Right renal cortex interstitium (tissue), 3 donors: ENCODE measurements around the gene RAMP3. TPM values are rescaled to one million over a fixed set of nuclear protein-coding genes. Genes with fewer than 3 reads are reported as not detected.

Experiments used
- DNase-seq, 3 donors: peaks; one replicate each; pipeline ENCODE4 v3.0.0-alpha.2; 2013; ENCODE audit warnings: low read depth in 3 of 3, low spot score in 2 of 3
- polyA plus RNA-seq, 3 donors: library from polyadenylated mRNA; unstranded; fragments of 120-200 nt; gene quantifications; one replicate each; pipeline ENCODE4 v1.2.1, GENCODE V29; 2013; ENCODE audit not compliant: insufficient read length in 3 of 3

RAMP3 gene
- polyA plus RNA-seq, 3 donors: 10.0 to 13.9 (median 10.4) TPM

GRCh38 chr7:45216622-45217165 lies 59.1 kb downstream of the RAMP3 start:
- no peak for DNase-seq

- no peak for DNase-seq
Measured at GRCh38 chr7:45217358-45217757, 59.8 kb downstream of the RAMP3 start.

- no peak for DNase-seq
Measured at GRCh38 chr7:45219130-45219529, 61.5 kb downstream of the RAMP3 start.

GRCh38 chr7:45219801-45220435 lies 62.3 kb downstream of the RAMP3 start:
- DNase-seq: no peak

- no peak for DNase-seq
Measured at GRCh38 chr7:45220846-45221618, 63.4 kb downstream of the RAMP3 start.

GRCh38 chr7:45221896-45222604 lies 64.5 kb downstream of the RAMP3 start:
- no peak for DNase-seq

GRCh38 chr7:45223078-45223477 lies 65.5 kb downstream of the RAMP3 start:
- no peak for DNase-seq

GRCh38 chr7:45223728-45224630 lies 66.4 kb downstream of the RAMP3 start:
- DNase-seq: no peak

GRCh38 chr7:45224832-45225231 lies 67.2 kb downstream of the RAMP3 start:
- no peak for DNase-seq

- DNase-seq: no peak
Measured at GRCh38 chr7:45225311-45225947, 67.8 kb downstream of the RAMP3 start.

- no peak for DNase-seq
Measured at GRCh38 chr7:45225948-45226335, 68.4 kb downstream of the RAMP3 start.

- no peak for DNase-seq
Measured at GRCh38 chr7:45229156-45229920, 71.7 kb downstream of the RAMP3 start.

- no peak for DNase-seq
Measured at GRCh38 chr7:45230083-45230482, 72.5 kb downstream of the RAMP3 start.

GRCh38 chr7:45230611-45231165 lies 73.1 kb downstream of the RAMP3 start:
- no peak for DNase-seq

- DNase-seq: no peak
Measured at GRCh38 chr7:45233249-45233775, 75.7 kb downstream of the RAMP3 start.
